AG04450 (cell line): ENCODE measurements around the gene MGST2. TPM values are rescaled to one million over a fixed set of nuclear protein-coding genes. Genes with fewer than 3 reads are reported as not detected.
A peak's percentile ranks its signal among the peaks of the same experiment; 100 is the strongest.

ENCODE experiments used
- CTCF ChIA-PET: fragments of 300-600, 350-600 bp; formaldehyde crosslinking; extraction: SDS; loops from one replicate; lab custom pipeline; 2022; ENCODE audit warnings: antibody characterized with exemption, inconsistent platforms; lab: Charles Lee
- POLR2A ChIA-PET: fragments of 350-600 bp; formaldehyde crosslinking; extraction: SDS; loops from one replicate; lab custom pipeline; 2021; ENCODE audit warnings: antibody characterized with exemption, inconsistent platforms; lab: Yijun Ruan, JAX
- DNase-seq: peaks from one replicate; pipeline ENCODE4 v3.0.0-alpha.2; 2011; ENCODE audit warnings: low read depth, low spot score
- H3K27ac ChIP-seq: one replicate; pipeline ENCODE4 v1.5.1; 2012; ENCODE audit warnings: low read depth, low read length, control low read depth
- H3K27me3 ChIP-seq: one replicate; pipeline ENCODE4 v1.6.0; 2012; ENCODE audit warnings: low read length; ENCODE audit not compliant: control insufficient read depth, insufficient read depth
- H3K4me3 ChIP-seq: 2 replicates; pipeline ENCODE4 v1.5.1; 2011; ENCODE audit warnings: mild to moderate bottlenecking, low read depth, low read length, control low read depth
- H3K9me3 ChIP-seq: 2 replicates; pipeline ENCODE4 v1.5.1; 2012; ENCODE audit warnings: low read length; ENCODE audit not compliant: control insufficient read depth, insufficient read depth
- CTCF ChIP-seq: IDR thresholded peaks from 2 replicates; pipeline ENCODE4 v1.5.1; 2011; ENCODE audit warnings: low read depth, low read length, control low read depth, inconsistent platforms
- polyA plus RNA-seq: library from polyadenylated mRNA; depleted of rRNA; stranded (reverse); fragments of >200 nt; gene quantifications from 2 replicates; pipeline ENCODE4 v1.2.3, GENCODE V29; 2011

MGST2 gene
- polyA plus RNA-seq, 1 experiment = 21.9 TPM

GRCh38 chr4:139676365-139676764 lies 10.7 kb downstream of the MGST2 start:
- Histone ChIP-seq H3K4me3 (no peak overlapping the region), H3K9me3 (no peaks in the 10 kb centered on the region), H3K27me3 (no peaks in the 10 kb centered on the region), H3K27ac (no peak overlapping the region)
- TF ChIP-seq CTCF = no peak
- ChIA-PET CTCF (no interaction called here), POLR2A (no interaction called here)
- DNase-seq = no peak

GRCh38 chr4:139676913-139677585 lies 11.4 kb downstream of the MGST2 start:
- ChIA-PET CTCF (no interaction called here), POLR2A (no interaction called here)
- Histone ChIP-seq H3K27me3 (no peaks in the 10 kb centered on the region), H3K9me3 (no peaks in the 10 kb centered on the region), H3K4me3 (no peak overlapping the region), H3K27ac (no peak overlapping the region)
- TF ChIP-seq CTCF = no peak
- DNase-seq = no peak

GRCh38 chr4:139682309-139682708 lies 16.7 kb downstream of the MGST2 start:
- no peak for TF ChIP-seq CTCF
- ChIA-PET CTCF (interaction anchor here (0.7 to 3.9 kb wide), 3 partner anchors 17 to 28 kb away, joined by 3 to 22 read pairs (median 4); no protein-coding TSS in a partner anchor), POLR2A (no interaction called here)
- Histone ChIP-seq H3K27me3 (no peaks in the 10 kb centered on the region), H3K9me3 (peaks cover 3% of the 10 kb centered on the region; the same call in 1 of the 2 replicates), H3K4me3 (no peak overlapping the region), H3K27ac (no peak overlapping the region)
- no peak for DNase-seq

- no peak for TF ChIP-seq CTCF
- DNase-seq = no peak
- peaks cover 3% of the 10 kb centered on the region; the same call in 1 of the 2 replicates for H3K9me3 ChIP-seq
- H3K4me3 ChIP-seq = no peak overlapping the region
- ChIA-PET CTCF (interaction anchor here (0.7 to 3.9 kb wide), 3 partner anchors 17 to 28 kb away, joined by 3 to 22 read pairs (median 4); no protein-coding TSS in a partner anchor), POLR2A (no interaction called here)
- H3K27me3 ChIP-seq = no peaks in the 10 kb centered on the region
- H3K27ac ChIP-seq = peak overlapping the region; percentile 68
These were observed 17.1 kb downstream of the MGST2 start for GRCh38 chr4:139682741-139683151.

- ChIA-PET POLR2A (interaction anchor here (1.2 kb wide), 1 partner anchor 26 kb away, joined by 4 read pairs; no protein-coding TSS in a partner anchor), CTCF (interaction anchor here (3.9 kb wide), 1 partner anchor 28 kb away, joined by 22 read pairs; no protein-coding TSS in a partner anchor)
- DNase-seq = no peak
These were observed 18.7 kb downstream of the MGST2 start for GRCh38 chr4:139684351-139684750.

More at GRCh38 chr4:139684351-139684750, 18.7 kb downstream of the MGST2 start:
- TF ChIP-seq CTCF = no peak
- no peak overlapping the region for H3K27ac ChIP-seq
- H3K27me3 ChIP-seq = no peaks in the 10 kb centered on the region
- no peak overlapping the region for H3K4me3 ChIP-seq
- H3K9me3 ChIP-seq = peaks cover 3% of the 10 kb centered on the region; the same call in 1 of the 2 replicates
